HepG2 (cell line): ENCODE data around the gene KAZN. TPM values are rescaled to one million over a fixed set of nuclear protein-coding genes. Genes with fewer than 3 reads are reported as not detected.

Experiments
- EED ChIP-seq: sonication (generic); formaldehyde crosslinking; IDR thresholded peaks from 2 replicates; pipeline ENCODE4 v1.5.0; 2020; ENCODE audit warnings: mild to moderate bottlenecking, missing genetic modification reagents
- MLLT10 ChIP-seq: sonication (generic); formaldehyde crosslinking; IDR thresholded peaks from 2 replicates; pipeline ENCODE4 v1.4.0; 2020; ENCODE audit warnings: missing genetic modification reagents
- RELA ChIP-seq: sonication (generic); formaldehyde crosslinking; IDR thresholded peaks from 2 replicates; pipeline ENCODE4 v1.4.0; 2020; ENCODE audit warnings: missing genetic modification reagents
- RXRA ChIP-seq: sonication (generic); formaldehyde crosslinking; IDR thresholded peaks from 2 replicates; pipeline ENCODE4 v1.5.1; 2020; ENCODE audit warnings: missing genetic modification reagents
- SRSF1 ChIP-seq: fragments of 200-400 bp; formaldehyde crosslinking; optimal IDR thresholded peaks from 2 replicates; pipeline ENCODE3; 2017; ENCODE audit warnings: mild to moderate bottlenecking, low read depth, low read length, moderate library complexity
- TBX2 ChIP-seq: sonication (generic); formaldehyde crosslinking; IDR thresholded peaks from 2 replicates; pipeline ENCODE4 v1.5.0; 2020; ENCODE audit warnings: missing genetic modification reagents, mild to moderate bottlenecking, borderline replicate concordance
- TCF7L2 ChIP-seq: IDR thresholded peaks from 2 replicates; pipeline ENCODE4 v1.6.1; 2011; ENCODE audit warnings: mild to moderate bottlenecking, low read depth, low read length, moderate library complexity
- TEAD2 ChIP-seq: sonication (generic); formaldehyde crosslinking; IDR thresholded peaks from 2 replicates; pipeline ENCODE4 v1.9.0; 2021; ENCODE audit warnings: missing genetic modification reagents
- TGIF2 ChIP-seq: IDR thresholded peaks from 2 replicates; pipeline ENCODE4 v1.6.1; 2016; ENCODE audit warnings: control low read depth, missing compliant biosample characterization
- THAP11 ChIP-seq: IDR thresholded peaks from 2 replicates; pipeline ENCODE4 v1.6.1; 2016; ENCODE audit warnings: missing biosample characterization, missing genetic modification reagents
- YEATS2 ChIP-seq: sonication (generic); formaldehyde crosslinking; IDR thresholded peaks from 2 replicates; pipeline ENCODE4 v1.4.0; 2020; ENCODE audit warnings: missing genetic modification reagents, borderline replicate concordance
- ZBTB38 ChIP-seq: sonication (generic); formaldehyde crosslinking; IDR thresholded peaks from 2 replicates; pipeline ENCODE4 v1.5.1; 2020; ENCODE audit warnings: mild to moderate bottlenecking, missing genetic modification reagents
- ZNF17 ChIP-seq: sonication (generic); formaldehyde crosslinking; IDR thresholded peaks from 2 replicates; pipeline ENCODE4 v1.5.0; 2020; ENCODE audit warnings: mild to moderate bottlenecking, missing genetic modification reagents
- ZNF431 ChIP-seq: sonication (generic); formaldehyde crosslinking; IDR thresholded peaks from 2 replicates; pipeline ENCODE4 v1.9.0; 2022; ENCODE audit warnings: missing genetic modification reagents, low read depth, mild to moderate bottlenecking, borderline replicate concordance
- ZNF510 ChIP-seq: sonication (generic); formaldehyde crosslinking; IDR thresholded peaks from 2 replicates; pipeline ENCODE4 v1.4.0; 2020; ENCODE audit warnings: low read depth, mild to moderate bottlenecking, missing genetic modification reagents
- ZNF713 ChIP-seq: sonication (generic); formaldehyde crosslinking; IDR thresholded peaks from 2 replicates; pipeline ENCODE4 v1.4.0; 2020; ENCODE audit warnings: mild to moderate bottlenecking, missing genetic modification reagents
- ZNF749 ChIP-seq: sonication (generic); formaldehyde crosslinking; IDR thresholded peaks from 2 replicates; pipeline ENCODE4 v1.8.0; 2022; ENCODE audit warnings: mild to moderate bottlenecking, missing genetic modification reagents, moderate library complexity, borderline replicate concordance
- ZNF775 ChIP-seq: sonication (generic); formaldehyde crosslinking; IDR thresholded peaks from 2 replicates; pipeline ENCODE4 v1.4.0; 2020; ENCODE audit warnings: missing genetic modification reagents, mild to moderate bottlenecking, moderate library complexity, borderline replicate concordance
- ZNF792 ChIP-seq: IDR thresholded peaks from 2 replicates; pipeline ENCODE4 v1.6.1; 2016
- ZSCAN12 ChIP-seq: sonication (generic); formaldehyde crosslinking; IDR thresholded peaks from 2 replicates; pipeline ENCODE4 v1.9.0; 2021; ENCODE audit warnings: mild to moderate bottlenecking, missing genetic modification reagents
- polyA plus RNA-seq, 8 experiments: library from polyadenylated mRNA; depleted of rRNA in 3 of 8; stranded (reverse) in 7 of 8; unstranded in 1 of 8; fragments of >200 nt; fragmentation: Illumina TruSeq in 4 of 8; extraction: Trizol in 4 of 8; gene quantifications; 2 replicates each; pipeline versions ENCODE4 v1.2.1 to v1.2.3, GENCODE V29; 2011 to 2016; ENCODE audit warnings: low read depth in 4 of 8, missing spikeins in 1 of 8, mixed read lengths in 1 of 8; ENCODE audit not compliant: insufficient read depth in 1 of 8
- total RNA-seq, 5 experiments: library from RNA; depleted of rRNA; stranded (reverse); fragments of >200 nt; fragmentation: Illumina TruSeq; extraction: Trizol; gene quantifications; 2 replicates each; pipeline ENCODE4 v1.2.3, GENCODE V29; 2016; ENCODE audit warnings: low read depth in 1 of 5
- TF ChIP-seq, protein P1 (sequence below): sonication (generic); formaldehyde crosslinking; IDR thresholded peaks from 2 replicates; pipeline ENCODE4 v1.9.0; 2022; ENCODE audit warnings: low read depth, missing genetic modification reagents
- TF ChIP-seq, protein P2 (sequence below): sonication (generic); formaldehyde crosslinking; IDR thresholded peaks from 2 replicates; pipeline ENCODE4 v1.4.0; 2020; ENCODE audit warnings: missing genetic modification reagents
- TF ChIP-seq, protein P3 (sequence below): sonication (generic); formaldehyde crosslinking; IDR thresholded peaks from 2 replicates; pipeline ENCODE4 v1.4.0; 2020; ENCODE audit warnings: missing genetic modification reagents, low read depth, mild to moderate bottlenecking, borderline replicate concordance
- TF ChIP-seq, protein P4 (sequence below): IDR thresholded peaks from 2 replicates; pipeline ENCODE4 v1.6.1; 2016; ENCODE audit warnings: mild to moderate bottlenecking, missing biosample characterization, missing genetic modification reagents
- TF ChIP-seq, protein P5 (sequence below): sonication (generic); formaldehyde crosslinking; IDR thresholded peaks from 2 replicates; pipeline ENCODE4 v1.8.1; 2023; ENCODE audit warnings: mild to moderate bottlenecking, missing genetic modification reagents

KAZN gene
- total and polyA plus RNA-seq, 2 of the 13 experiments (the other 11 are each of a cell fraction or from before 2014, with no cell fraction given), result 10.4 to 13.5 TPM

DNA sequence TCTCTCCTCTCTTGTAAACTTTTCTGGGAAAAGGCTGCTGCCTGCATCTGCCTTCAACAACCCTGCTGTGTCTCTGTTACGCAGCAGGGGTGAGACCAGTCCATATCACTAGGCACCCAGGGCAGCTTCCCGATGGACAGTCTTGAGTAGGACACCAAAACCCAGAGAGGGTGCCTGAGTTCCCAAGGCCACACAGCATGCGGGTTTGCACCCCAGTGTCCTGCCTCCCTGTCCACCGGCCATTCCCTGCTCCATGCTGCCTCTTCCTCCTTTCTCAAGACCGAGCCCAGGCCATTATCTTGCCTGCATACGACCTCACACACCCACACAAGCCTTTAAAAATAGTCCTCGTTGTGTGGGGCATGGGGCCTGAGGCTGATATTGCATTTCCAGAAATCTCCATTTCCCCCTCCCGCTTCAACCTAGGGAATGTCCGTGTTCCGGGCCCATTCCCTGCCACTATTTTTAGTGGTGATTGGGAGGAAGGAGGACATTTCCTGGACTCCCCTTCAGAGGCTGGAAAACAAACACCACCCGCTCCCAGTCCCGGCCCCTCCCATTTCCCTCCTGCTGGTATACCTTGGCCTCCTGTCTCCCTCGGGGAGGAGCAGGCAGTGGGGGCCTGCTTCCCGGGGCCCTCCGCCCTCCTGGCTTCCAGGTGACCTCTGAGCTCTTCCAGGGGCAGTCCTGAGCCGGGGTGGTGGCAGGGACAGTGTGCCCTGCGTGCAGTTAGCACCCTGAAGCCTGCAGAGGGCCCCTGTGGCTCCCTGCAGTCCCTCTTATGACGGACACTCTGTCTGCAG lies 422.7 kb downstream of the KAZN start (continued):
- TF ChIP-seq, protein P1, sequence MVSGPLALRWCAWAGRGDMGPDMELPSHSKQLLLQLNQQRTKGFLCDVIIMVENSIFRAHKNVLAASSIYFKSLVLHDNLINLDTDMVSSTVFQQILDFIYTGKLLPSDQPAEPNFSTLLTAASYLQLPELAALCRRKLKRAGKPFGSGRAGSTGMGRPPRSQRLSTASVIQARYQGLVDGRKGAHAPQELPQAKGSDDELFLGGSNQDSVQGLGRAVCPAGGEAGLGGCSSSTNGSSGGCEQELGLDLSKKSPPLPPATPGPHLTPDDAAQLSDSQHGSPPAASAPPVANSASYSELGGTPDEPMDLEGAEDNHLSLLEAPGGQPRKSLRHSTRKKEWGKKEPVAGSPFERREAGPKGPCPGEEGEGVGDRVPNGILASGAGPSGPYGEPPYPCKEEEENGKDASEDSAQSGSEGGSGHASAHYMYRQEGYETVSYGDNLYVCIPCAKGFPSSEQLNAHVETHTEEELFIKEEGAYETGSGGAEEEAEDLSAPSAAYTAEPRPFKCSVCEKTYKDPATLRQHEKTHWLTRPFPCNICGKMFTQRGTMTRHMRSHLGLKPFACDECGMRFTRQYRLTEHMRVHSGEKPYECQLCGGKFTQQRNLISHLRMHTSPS (CRISPR knock-in tag), result peak; percentile 91
- no peak for TF ChIP-seq ZNF713
- peak; percentile 38; the same call in 1 of the 2 replicates for TF ChIP-seq ZNF792 (CRISPR knock-in tag)
- TF ChIP-seq ZNF749 (CRISPR knock-in tag), result no peak
- no peak for TF ChIP-seq EED (CRISPR knock-in tag)
- peak; percentile 79; the same call in 1 of the 2 replicates for TF ChIP-seq ZBTB38 (CRISPR knock-in tag)
- TF ChIP-seq YEATS2, result 0 out of 2 replicates have a peak, but pooled peaks have one; percentile 32
- peak; percentile 45; the same call in 1 of the 2 replicates for TF ChIP-seq THAP11 (CRISPR knock-in tag)
- peak; percentile 93 for TF ChIP-seq TBX2 (CRISPR knock-in tag)
- TF ChIP-seq, protein P2, sequence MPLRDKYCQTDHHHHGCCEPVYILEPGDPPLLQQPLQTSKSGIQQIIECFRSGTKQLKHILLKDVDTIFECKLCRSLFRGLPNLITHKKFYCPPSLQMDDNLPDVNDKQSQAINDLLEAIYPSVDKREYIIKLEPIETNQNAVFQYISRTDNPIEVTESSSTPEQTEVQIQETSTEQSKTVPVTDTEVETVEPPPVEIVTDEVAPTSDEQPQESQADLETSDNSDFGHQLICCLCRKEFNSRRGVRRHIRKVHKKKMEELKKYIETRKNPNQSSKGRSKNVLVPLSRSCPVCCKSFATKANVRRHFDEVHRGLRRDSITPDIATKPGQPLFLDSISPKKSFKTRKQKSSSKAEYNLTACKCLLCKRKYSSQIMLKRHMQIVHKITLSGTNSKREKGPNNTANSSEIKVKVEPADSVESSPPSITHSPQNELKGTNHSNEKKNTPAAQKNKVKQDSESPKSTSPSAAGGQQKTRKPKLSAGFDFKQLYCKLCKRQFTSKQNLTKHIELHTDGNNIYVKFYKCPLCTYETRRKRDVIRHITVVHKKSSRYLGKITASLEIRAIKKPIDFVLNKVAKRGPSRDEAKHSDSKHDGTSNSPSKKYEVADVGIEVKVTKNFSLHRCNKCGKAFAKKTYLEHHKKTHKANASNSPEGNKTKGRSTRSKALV (CRISPR knock-in tag), result no peak
- TF ChIP-seq TCF7L2, result no peak
- 0 out of 2 replicates have a peak, but pooled peaks have one; percentile 62 for TF ChIP-seq ZSCAN12
- TF ChIP-seq ZNF510 (CRISPR knock-in tag), result no peak
- TF ChIP-seq MLLT10 (CRISPR knock-in tag), result no peak
- TF ChIP-seq, protein P3, sequence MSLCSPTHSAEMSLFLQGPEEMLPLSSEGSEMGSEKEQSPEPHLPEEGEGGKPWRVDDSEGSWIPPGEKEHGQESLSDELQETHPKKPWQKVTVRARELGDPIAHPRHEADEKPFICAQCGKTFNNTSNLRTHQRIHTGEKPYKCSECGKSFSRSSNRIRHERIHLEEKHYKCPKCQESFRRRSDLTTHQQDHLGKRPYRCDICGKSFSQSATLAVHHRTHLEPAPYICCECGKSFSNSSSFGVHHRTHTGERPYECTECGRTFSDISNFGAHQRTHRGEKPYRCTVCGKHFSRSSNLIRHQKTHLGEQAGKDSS (CRISPR knock-in tag), result peak; percentile 76; the same call in 1 of the 2 replicates
- TF ChIP-seq TEAD2 (CRISPR knock-in tag), result no peak
- TF ChIP-seq RELA, result no peak
- TF ChIP-seq, protein P4, sequence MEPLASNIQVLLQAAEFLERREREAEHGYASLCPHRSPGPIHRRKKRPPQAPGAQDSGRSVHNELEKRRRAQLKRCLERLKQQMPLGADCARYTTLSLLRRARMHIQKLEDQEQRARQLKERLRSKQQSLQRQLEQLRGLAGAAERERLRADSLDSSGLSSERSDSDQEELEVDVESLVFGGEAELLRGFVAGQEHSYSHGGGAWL (CRISPR knock-in tag), result 0 out of 2 replicates have a peak, but pooled peaks have one; percentile 19
- peak; percentile 91 for TF ChIP-seq RXRA (CRISPR knock-in tag)
- peak; percentile 85 for TF ChIP-seq SRSF1
- no peak for TF ChIP-seq ZNF17 (CRISPR knock-in tag)
- 0 out of 2 replicates have a peak, but pooled peaks have one; percentile 13 for TF ChIP-seq TGIF2 (CRISPR knock-in tag)
- TF ChIP-seq, protein P5, sequence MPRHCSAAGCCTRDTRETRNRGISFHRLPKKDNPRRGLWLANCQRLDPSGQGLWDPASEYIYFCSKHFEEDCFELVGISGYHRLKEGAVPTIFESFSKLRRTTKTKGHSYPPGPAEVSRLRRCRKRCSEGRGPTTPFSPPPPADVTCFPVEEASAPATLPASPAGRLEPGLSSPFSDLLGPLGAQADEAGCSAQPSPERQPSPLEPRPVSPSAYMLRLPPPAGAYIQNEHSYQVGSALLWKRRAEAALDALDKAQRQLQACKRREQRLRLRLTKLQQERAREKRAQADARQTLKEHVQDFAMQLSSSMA (CRISPR knock-in tag), result no peak
- no peak for TF ChIP-seq ZNF775 (CRISPR knock-in tag)
- TF ChIP-seq ZNF431 (CRISPR knock-in tag), result 0 out of 2 replicates have a peak, but pooled peaks have one; percentile 35
